ENCODE data around the gene TMEM169.

DNA sequence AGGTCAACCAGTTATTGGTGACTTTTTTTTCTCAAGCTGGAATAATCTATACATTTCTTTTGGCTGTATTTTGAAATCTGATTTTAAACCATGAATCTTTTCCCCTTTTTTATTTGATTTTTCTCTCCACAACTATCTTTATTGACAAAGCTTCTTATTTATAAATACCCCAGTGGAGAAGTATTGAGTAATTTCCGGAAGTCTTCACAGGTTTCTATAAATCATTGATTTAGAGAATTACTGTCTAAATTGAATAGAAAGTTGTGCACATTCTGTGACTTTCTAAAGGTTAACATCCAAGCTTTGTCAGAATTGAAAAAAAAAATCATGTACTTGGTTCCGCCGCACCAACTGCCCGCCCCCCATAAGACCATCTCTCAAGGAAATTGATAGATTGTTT is 67.3 kb downstream of the TMEM169 start:
- TF ChIP-seq, protein P1, sequence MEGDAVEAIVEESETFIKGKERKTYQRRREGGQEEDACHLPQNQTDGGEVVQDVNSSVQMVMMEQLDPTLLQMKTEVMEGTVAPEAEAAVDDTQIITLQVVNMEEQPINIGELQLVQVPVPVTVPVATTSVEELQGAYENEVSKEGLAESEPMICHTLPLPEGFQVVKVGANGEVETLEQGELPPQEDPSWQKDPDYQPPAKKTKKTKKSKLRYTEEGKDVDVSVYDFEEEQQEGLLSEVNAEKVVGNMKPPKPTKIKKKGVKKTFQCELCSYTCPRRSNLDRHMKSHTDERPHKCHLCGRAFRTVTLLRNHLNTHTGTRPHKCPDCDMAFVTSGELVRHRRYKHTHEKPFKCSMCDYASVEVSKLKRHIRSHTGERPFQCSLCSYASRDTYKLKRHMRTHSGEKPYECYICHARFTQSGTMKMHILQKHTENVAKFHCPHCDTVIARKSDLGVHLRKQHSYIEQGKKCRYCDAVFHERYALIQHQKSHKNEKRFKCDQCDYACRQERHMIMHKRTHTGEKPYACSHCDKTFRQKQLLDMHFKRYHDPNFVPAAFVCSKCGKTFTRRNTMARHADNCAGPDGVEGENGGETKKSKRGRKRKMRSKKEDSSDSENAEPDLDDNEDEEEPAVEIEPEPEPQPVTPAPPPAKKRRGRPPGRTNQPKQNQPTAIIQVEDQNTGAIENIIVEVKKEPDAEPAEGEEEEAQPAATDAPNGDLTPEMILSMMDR (IDR thresholded peaks at IDR 0.05; ENCODE audit: poor library complexity, severe bottlenecking) = no peak
- TF ChIP-seq EP300 (conservative IDR thresholded peaks at IDR 0.05; ENCODE audit: poor library complexity, severe bottlenecking) (no peak), EZH2 (IDR thresholded peaks at IDR 0.05; ENCODE audit: borderline replicate concordance, insufficient read depth, low read length, poor library complexity, severe bottlenecking) (no peak), POLR2AphosphoS5 (IDR thresholded peaks at IDR 0.05) (no peak), TAF1 (IDR thresholded peaks at IDR 0.05; ENCODE audit: low read depth) (no peak)
- TF ChIP-seq, protein P2, sequence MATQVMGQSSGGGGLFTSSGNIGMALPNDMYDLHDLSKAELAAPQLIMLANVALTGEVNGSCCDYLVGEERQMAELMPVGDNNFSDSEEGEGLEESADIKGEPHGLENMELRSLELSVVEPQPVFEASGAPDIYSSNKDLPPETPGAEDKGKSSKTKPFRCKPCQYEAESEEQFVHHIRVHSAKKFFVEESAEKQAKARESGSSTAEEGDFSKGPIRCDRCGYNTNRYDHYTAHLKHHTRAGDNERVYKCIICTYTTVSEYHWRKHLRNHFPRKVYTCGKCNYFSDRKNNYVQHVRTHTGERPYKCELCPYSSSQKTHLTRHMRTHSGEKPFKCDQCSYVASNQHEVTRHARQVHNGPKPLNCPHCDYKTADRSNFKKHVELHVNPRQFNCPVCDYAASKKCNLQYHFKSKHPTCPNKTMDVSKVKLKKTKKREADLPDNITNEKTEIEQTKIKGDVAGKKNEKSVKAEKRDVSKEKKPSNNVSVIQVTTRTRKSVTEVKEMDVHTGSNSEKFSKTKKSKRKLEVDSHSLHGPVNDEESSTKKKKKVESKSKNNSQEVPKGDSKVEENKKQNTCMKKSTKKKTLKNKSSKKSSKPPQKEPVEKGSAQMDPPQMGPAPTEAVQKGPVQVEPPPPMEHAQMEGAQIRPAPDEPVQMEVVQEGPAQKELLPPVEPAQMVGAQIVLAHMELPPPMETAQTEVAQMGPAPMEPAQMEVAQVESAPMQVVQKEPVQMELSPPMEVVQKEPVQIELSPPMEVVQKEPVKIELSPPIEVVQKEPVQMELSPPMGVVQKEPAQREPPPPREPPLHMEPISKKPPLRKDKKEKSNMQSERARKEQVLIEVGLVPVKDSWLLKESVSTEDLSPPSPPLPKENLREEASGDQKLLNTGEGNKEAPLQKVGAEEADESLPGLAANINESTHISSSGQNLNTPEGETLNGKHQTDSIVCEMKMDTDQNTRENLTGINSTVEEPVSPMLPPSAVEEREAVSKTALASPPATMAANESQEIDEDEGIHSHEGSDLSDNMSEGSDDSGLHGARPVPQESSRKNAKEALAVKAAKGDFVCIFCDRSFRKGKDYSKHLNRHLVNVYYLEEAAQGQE (IDR thresholded peaks at IDR 0.05; ENCODE audit: borderline replicate concordance) = no peak

Data from neural cell (in vitro differentiated cells).